ENCODE data around the gene S100A16.
A peak's percentile ranks its signal among the peaks of the same experiment; 100 is the strongest.
"Not testable (repeated sequence)": the region's sequence is repeated elsewhere in the genome, so short reads cannot be mapped to it uniquely, and the experiment has no call there.

S100A16 gene

DNA sequence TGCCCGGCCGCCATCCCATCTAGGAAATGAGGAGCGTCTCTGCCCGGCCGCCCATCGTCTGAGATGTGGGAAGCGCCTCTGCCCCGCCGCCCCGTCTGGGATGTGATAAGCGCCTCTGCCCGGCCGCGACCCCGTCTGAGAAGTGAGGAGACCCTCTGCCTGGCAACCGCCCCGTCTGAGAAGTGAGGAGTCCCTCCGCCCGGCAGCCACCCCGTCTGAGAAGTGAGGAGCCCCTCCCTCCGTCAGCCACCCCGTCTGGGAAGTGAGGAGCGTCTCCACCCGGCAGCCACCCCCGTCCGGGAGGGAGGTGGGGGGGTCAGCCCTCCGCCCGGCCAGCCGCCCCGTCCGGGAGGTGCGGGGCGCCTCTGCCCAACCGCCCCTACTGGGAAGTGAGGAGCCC is 30.1 kb downstream of the S100A16 start:
- not testable (repeated sequence) for DNase-seq

GRCh38 chr1:153578936-153579335 is 34.0 kb downstream of the S100A16 start:
- no peak for DNase-seq

- no peak for DNase-seq
Measured at GRCh38 chr1:153578490-153578889, 34.4 kb downstream of the S100A16 start.

- peak; percentile 66 for DNase-seq
Measured at GRCh38 chr1:153577624-153578051, 35.3 kb downstream of the S100A16 start.

- no peak for DNase-seq
Measured at GRCh38 chr1:153577138-153577537, 35.8 kb downstream of the S100A16 start.

- DNase-seq = not testable (repeated sequence)
Measured at GRCh38 chr1:153575497-153575896, 37.4 kb downstream of the S100A16 start.

GRCh38 chr1:153575081-153575491 is 37.9 kb downstream of the S100A16 start:
- not testable (repeated sequence) for DNase-seq

- no peak for DNase-seq
Measured at GRCh38 chr1:153573351-153573750, 39.6 kb downstream of the S100A16 start.

GRCh38 chr1:153572569-153573015 is 40.3 kb downstream of the S100A16 start:
- DNase-seq = peak; percentile 87

- DNase-seq = no peak
Measured at GRCh38 chr1:153571706-153572105, 41.2 kb downstream of the S100A16 start.

DNA sequence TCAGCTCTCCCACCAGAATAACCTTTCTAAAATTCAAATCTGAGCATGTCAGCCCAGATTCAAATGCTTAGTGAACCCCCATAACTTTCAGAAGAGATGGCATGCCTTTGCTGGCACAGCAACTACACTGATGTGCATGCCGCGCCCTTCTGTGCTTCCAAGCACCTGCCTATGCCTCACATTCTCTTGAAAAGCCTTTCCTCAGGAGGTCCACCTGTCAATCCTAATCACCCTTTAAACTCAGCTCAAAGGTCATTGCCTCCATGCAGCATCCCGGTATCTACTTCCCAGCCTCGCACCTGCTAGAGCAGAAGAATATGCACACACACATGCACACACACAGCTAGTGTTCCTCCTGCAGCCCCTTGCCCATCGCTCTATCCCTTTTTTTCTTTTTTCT is 42.1 kb downstream of the S100A16 start:
- DNase-seq = no peak

GRCh38 chr1:153569465-153569864 is 43.5 kb downstream of the S100A16 start:
- DNase-seq = no peak

DNA sequence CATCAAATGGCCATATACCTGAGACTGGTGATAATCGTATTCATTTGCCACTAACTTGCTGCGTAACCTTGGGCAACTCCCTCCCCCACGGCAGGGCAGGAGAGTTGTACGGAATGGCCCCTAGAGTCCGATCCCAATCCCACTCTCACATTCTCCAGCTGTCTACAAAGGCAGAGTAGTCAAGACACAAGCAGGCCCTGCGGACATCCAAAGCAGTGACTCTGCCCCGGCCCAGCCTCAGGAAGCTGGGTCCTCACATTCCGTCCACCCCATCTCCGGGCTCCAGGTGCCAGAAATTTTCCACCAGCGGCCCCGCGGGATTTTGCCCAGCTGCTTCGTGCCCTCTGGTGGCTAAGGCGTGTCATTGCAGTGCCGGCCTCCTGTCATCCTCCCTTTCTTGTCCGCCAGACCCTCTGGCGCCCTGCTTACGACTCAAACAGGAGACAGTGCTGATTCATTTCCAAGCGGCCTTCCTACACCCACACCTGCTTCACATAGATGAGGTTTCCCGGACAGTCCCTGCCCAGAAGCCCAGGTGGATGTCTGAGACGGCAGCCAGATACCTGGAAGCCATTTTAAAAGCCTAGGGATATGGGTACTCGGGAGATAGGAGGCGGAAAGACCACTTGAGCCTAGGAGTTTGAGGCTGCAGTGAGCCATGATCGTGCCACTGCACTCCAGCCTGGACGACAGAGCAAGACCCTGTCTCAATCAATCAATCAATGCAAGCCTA is 44.4 kb downstream of the S100A16 start:
- peak; percentile 92 for DNase-seq

DNA sequence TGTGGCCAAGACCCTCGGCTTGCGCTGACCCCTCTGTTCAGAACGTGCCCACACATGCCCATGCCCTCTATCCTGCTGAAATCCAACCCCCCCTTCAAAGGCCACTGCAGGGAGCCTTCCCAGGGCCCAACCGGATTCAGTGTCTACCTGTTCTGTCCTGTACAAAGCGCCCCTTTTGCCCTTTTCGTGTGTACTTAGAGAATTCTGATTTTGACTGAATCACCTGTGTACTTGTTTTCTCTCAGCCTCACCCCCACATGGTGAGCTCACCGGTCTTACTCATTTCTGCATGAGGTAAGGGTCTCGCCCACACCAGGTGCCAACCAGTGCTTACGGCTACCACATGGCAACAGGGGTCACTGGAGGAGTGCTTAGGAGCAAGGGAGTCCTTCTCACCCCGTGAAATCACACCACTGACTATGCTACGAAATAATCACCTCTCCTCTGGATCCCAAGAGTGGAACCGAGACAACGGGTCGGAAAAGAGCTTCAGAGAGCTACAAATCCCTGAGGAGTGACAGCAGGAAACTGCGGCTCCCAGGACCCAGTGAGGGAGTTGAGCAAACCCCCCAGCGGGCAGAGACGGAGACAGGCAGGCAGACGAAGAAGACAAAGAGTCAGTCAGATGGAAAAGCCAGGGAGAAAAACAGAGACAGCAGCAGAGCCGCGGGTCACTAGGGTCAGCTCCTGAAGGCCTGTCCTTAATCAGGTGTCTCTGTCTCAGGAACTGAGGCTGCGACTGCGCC is 45.1 kb downstream of the S100A16 start:
- DNase-seq = no peak

- DNase-seq = peak; percentile 99
Measured at GRCh38 chr1:153566414-153567371, 46.2 kb downstream of the S100A16 start.

GRCh38 chr1:153565529-153566374 is 47.2 kb downstream of the S100A16 start, which contains the start of gene S100A2:
Gene S100A2, minus strand, starts transcription at chr1:153565844. Its CDS starts 1,967 bp downstream, at chr1:153563877.
- DNase-seq = peak; percentile 67

- no peak for DNase-seq
Measured at GRCh38 chr1:153563991-153564390, 48.9 kb downstream of the S100A16 start.

DNA sequence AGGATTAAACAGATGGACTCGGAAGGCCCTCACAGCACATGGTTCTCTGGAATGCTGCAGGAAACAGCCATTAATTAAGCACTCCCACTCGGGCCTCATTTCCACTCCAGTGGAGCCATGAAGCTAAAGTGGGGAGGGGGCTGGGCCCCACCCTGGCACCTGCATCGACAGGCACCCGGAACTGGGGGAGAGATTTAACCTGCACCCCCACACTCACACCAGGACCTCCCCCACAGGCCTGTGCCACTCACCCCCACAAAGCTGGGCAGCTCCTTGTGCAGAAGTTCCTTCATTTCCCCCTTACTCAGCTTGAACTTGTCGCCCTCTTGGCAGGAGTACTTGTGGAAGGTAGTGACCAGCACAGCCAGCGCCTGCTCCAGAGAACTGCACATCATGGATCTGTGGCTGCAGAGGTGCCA is 49.4 kb downstream of the S100A16 start:
- no peak for DNase-seq

GRCh38 chr1:153562021-153562420 is 50.9 kb downstream of the S100A16 start:
- not testable (repeated sequence) for DNase-seq

- no peak for DNase-seq
Measured at GRCh38 chr1:153561466-153561985, 51.4 kb downstream of the S100A16 start.

- DNase-seq = no peak
Measured at GRCh38 chr1:153560771-153561465, 52.0 kb downstream of the S100A16 start.
